Effector memory CD8-positive, alpha-beta T cell (primary cell): ENCODE data around the gene TP53TG5.

Experiments
- ATAC-seq: fragments of 150-1000 bp; cut with Tn5 transposase; replicated peaks from 2 replicates; pipeline ENCODE4 v1.10.0; 2021; ENCODE audit warnings: mild to moderate bottlenecking, moderate library complexity
- DNase-seq, 3 experiments: peaks; one replicate each; pipeline ENCODE4 v3.0.0; 2021
- H3K27ac Mint-ChIP-seq, 2 donors: one replicate each; pipeline ENCODE4 v1.8.0; 2022; ENCODE audit warnings: mild to moderate bottlenecking in 2 of 2, mixed read lengths in 2 of 2, moderate library complexity in 2 of 2
- H3K27me3 Mint-ChIP-seq, 2 donors: one replicate each; pipeline ENCODE4 v1.8.0; 2022; ENCODE audit warnings: mixed read lengths in 2 of 2
- H3K36me3 Mint-ChIP-seq: one replicate; pipeline ENCODE4 v1.8.0; 2022; ENCODE audit warnings: mild to moderate bottlenecking, moderate library complexity, mixed read lengths; ENCODE audit not compliant: insufficient read depth
- H3K4me1 Mint-ChIP-seq, 2 donors: one replicate each; pipeline ENCODE4 v1.8.0; 2022; ENCODE audit warnings: low read depth in 2 of 2, mixed read lengths in 2 of 2
- H3K4me3 Mint-ChIP-seq, 2 donors: one replicate each; pipeline ENCODE4 v1.8.0; 2022; ENCODE audit warnings: mild to moderate bottlenecking in 2 of 2, mixed read lengths in 2 of 2, moderate library complexity in 2 of 2
- H3K9me3 Mint-ChIP-seq, 2 donors: one replicate each; pipeline ENCODE4 v1.8.0; 2022; ENCODE audit warnings: mixed read lengths in 2 of 2

Gene TP53TG5

DNA sequence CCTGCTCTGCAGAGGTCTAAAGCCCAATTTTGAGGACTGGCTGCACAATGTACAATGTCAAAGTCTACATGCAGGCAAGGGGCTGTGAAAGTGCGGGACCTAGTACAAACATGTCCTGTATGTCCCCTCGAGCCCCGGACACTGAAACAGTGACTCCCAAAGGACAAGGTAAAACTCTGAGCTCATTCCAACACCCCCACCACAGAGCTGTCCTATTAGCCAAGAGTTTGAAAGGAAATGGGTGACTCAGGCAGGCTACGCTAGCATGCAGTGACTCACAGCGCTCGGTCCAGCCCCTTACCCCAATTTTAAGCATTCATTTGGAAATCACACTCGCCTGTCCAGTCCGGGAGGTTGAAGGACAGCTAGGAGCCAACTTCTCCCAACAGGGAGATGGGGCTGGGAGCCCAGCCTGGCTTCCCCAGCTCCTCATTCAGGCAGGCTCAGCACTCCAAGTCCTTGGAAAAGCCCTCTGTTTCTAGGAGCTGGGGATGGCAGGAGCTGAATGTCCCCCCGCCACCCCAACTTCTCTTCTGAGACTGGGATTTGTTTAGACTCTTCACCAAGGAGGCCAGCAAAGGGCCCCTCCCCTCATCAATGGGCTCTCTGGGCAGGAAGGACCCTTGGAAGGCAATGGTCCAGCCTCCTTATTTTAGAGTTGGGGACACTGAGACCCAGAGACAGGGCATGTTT lies 33.8 kb downstream of the TP53TG5 start:
- Mint-ChIP-seq H3K4me3 (no peak overlapping the region), H3K27me3 (no peaks in the 10 kb centered on the region), H3K9me3 (no peaks in the 10 kb centered on the region), H3K36me3 (no peaks in the 10 kb centered on the region), H3K4me1 (peaks cover 8 to 17% of the 10 kb centered on the region in 2 donors), H3K27ac (peak overlapping the region in 1 of 2 donors; percentile 29)
- DNase-seq (no peak), ATAC-seq (no peak)

DNA sequence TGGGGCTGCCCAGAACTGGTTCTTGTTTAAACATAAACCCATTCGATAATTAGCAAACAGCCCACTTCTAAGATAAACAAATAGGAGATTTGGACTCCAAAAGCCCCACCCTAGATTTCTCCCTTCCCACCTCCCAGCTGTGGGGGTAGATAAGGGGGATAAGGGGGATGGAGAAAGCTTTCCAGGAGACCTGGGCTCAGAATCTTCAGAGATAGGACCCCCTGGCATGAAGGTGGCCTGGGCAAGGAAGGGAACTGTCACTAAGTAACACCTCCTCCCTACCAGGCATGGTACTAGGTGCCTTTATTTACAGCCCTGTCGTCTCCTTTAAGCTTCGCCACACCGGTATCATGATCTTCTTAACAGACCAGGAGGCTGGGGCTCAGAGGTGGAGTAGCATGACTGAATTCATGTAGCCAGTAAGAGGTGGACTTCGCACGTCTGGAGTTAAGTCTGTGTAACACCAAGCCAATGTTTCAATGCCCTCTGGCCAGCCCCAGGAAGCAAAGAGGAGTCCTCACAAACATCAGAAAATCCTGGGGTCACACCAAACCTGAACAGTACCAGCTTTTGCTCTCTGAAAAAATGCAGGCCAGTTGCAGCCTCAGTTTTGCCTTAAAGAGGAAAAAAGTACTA lies 34.5 kb downstream of the TP53TG5 start:
- no peak for ATAC-seq
- Mint-ChIP-seq H3K9me3 (no peaks in the 10 kb centered on the region), H3K36me3 (no peaks in the 10 kb centered on the region), H3K27ac (peak overlapping the region in 1 of 2 donors; percentile 29), H3K27me3 (no peaks in the 10 kb centered on the region), H3K4me3 (no peak overlapping the region), H3K4me1 (peaks cover 8 to 17% of the 10 kb centered on the region in 2 donors)
- DNase-seq = no peak

DNA sequence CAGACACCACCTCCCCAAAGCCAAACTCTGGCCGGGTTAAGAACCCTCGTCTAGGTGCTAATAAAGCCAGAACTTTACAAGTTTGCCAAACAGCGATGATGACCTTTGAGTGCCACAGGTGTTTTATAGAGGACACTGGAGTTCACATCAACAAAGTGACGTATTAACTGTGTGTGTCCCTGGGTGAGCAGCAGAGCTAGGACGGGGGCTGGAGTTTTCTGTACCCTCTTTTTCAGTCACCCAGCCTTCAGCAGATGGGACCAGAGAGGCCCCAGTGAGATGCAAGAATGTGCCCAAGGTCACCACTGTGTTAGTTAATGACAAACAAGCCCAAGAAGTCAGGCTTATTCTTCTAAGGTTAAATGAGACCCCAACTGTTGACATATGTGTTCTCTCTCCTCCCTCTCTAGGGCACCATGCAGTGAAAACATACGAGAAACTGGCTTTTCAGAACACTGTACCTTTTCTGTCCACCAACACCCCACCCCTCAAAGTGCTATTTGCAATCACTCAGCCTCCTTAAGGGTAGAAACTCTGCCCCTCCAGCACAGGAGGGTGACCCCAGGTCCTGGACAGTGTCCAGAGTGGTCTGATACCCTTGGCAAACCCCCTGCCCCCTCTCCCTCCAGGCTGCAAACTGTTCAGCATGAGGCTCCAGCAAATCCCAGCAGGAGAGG lies 35.1 kb downstream of the TP53TG5 start:
- ATAC-seq (no peak), DNase-seq (no peak)
- Mint-ChIP-seq H3K27me3 (no peaks in the 10 kb centered on the region), H3K27ac (no peak overlapping the region), H3K4me3 (no peak overlapping the region), H3K36me3 (no peaks in the 10 kb centered on the region), H3K4me1 (peaks cover 4 to 15% of the 10 kb centered on the region in 2 donors), H3K9me3 (no peaks in the 10 kb centered on the region)

DNA sequence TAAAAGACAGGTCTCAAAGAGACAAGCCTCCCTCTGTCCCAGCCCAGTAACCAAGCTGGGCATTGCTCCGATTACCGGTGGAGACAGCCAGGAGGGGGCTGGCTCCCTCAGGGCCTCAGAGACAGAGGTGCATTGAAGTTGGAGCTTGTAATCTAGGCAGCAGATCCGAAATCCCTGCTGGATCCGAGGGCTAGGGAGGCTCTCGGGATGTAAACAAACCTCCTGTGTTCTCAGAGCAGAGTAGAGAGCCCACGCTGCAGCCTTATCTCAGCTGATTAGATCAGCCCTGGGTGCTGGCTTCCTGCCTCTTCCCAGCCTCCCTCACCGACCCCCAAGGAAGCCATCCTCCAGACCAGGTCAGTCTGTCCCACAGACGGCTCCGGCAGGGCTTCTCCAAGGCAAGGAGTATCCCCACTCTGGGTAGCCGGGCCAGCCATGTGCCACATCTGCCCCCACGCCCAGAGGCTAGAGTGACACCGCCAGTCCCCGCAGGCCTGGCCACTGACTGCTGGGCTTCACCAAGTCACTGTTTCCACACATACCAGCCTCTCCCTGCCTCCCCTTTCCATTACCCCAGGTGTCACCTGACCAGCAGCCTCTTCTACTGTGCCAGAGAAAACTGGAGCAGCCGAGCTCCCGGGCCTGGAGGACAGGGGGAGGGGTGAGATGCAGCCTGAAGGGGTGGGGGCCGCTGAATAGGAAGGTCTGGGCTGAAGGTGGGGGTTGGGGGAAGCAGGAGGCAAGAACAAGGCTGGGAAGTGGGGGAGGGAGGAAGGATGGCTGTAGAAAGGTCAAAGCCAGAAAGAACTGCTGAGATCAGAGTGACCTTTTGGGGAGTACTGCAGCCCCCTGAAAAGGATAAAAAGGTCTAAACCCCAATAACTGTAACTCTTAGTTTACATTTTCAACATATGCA lies 35.9 kb downstream of the TP53TG5 start:
- Mint-ChIP-seq H3K4me1 (peaks cover 0 to 9% of the 10 kb centered on the region in 2 donors), H3K27me3 (no peaks in the 10 kb centered on the region), H3K9me3 (no peaks in the 10 kb centered on the region), H3K4me3 (no peak overlapping the region), H3K27ac (no peak overlapping the region), H3K36me3 (no peaks in the 10 kb centered on the region)
- no peak for ATAC-seq
- DNase-seq = no peak

DNA sequence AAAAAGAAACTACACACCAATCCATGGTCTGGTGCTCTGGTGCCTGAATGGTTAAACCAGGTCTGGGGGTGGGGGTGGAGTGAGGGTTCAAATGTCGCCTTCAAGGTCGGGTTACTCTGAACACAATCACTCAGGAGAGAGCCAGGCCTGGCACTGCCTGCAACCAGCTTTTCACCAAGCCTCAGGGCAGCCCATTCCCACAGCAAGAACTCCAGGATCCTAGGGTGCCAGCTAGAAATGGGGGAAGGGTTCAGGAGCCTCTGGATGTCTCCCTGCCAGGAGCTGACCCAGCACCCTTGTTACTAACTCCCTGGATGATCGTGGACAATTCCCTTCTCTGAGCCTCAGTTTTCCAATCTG lies 36.6 kb downstream of the TP53TG5 start:
- ATAC-seq = no peak

DNA sequence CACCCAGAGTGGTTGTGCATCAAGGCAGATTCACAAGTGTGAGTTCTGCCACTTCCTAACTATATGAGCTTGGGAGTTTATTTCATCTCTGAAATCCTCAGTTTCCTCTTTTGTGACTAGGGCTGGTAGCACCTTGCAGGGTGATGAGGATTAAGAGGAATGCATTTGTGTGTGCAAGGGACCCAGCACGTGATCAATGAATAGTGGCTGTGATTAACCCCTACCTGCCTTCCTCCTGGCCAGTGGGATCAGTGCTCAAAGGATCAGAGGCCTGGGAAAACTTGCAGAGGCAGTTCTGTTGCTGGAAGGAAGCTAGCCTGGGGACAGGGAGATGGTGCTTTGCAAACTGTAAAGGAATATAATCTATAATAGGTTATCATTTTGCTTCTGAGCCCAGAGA lies 37.2 kb downstream of the TP53TG5 start:
- Mint-ChIP-seq H3K9me3 (no peaks in the 10 kb centered on the region), H3K36me3 (no peaks in the 10 kb centered on the region), H3K4me3 (no peak overlapping the region), H3K4me1 (peaks cover 0 to 3% of the 10 kb centered on the region in 2 donors), H3K27ac (peak overlapping the region in 1 of 2 donors; percentile 44), H3K27me3 (no peaks in the 10 kb centered on the region)
- DNase-seq = no peak
- no peak for ATAC-seq

More for the DNA sequence above, 36.6 kb downstream of the TP53TG5 start:
- no peaks in the 10 kb centered on the region for H3K27me3 Mint-ChIP-seq
- H3K27ac Mint-ChIP-seq = no peak overlapping the region
- peaks cover 0 to 5% of the 10 kb centered on the region in 2 donors for H3K4me1 Mint-ChIP-seq
- no peak for DNase-seq
- H3K9me3 Mint-ChIP-seq = no peaks in the 10 kb centered on the region
- H3K4me3 Mint-ChIP-seq = no peak overlapping the region
- no peaks in the 10 kb centered on the region for H3K36me3 Mint-ChIP-seq

DNA sequence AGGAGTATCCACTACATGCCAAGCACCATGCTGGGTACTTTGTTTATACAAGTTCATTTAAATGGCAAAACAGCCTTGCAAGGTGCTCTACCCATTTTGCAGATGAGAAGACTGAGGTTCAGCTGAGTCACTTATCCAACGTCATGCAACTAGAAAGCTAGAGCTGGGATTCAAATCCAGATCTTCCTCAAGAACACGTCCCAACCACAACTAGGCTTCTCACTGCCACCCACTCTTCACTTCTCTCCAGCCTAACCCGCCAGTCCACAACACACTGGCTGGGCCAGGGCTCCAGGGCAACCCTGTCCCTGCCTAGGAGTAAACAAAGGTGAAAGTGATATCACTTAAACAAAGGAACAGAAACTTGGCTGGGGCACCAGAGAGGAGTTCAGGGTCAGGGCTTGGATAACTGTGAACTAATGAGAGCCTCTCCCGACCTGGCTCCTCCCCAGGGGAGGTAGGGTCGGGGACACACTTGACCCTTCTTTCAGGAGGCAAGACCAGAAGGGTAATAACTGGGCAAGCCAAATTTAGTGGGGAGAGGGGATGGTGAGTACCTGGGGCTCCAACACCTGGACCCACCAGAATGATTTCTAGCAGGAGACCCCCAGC lies 37.8 kb downstream of the TP53TG5 start:
- no peaks in the 10 kb centered on the region for H3K4me1 Mint-ChIP-seq
- H3K9me3 Mint-ChIP-seq = no peaks in the 10 kb centered on the region
- H3K27ac Mint-ChIP-seq = peak overlapping the region in 1 of 2 donors; percentile 44
- H3K4me3 Mint-ChIP-seq = no peak overlapping the region
- ATAC-seq (no peak), DNase-seq (no peak)
- H3K36me3 Mint-ChIP-seq = no peaks in the 10 kb centered on the region
- H3K27me3 Mint-ChIP-seq = no peaks in the 10 kb centered on the region

DNA sequence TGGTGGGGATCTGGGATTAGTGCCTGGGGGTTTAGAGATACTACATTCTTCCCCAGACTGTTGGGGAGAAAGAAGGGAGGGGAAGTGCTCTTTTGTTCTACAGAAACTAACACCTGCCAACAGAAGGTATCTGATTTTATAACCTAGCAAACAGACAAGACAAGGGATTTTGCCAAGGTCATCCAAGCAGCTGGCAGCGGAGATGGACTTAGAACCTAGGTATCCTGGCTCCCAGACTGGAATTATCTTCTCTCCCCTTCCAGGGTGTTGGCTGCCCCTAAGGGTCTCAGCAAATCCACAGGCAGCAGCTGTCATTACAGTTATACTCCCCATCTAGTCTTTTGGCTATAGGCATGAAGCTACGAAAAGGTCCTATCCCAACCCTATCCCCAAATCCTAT lies 38.3 kb downstream of the TP53TG5 start:
- H3K4me1 Mint-ChIP-seq = no peaks in the 10 kb centered on the region
- no peaks in the 10 kb centered on the region for H3K9me3 Mint-ChIP-seq
- no peak for ATAC-seq
- H3K27me3 Mint-ChIP-seq = no peaks in the 10 kb centered on the region
- DNase-seq = no peak
- H3K4me3 Mint-ChIP-seq = no peak overlapping the region
- no peak overlapping the region for H3K27ac Mint-ChIP-seq
- no peaks in the 10 kb centered on the region for H3K36me3 Mint-ChIP-seq

DNA sequence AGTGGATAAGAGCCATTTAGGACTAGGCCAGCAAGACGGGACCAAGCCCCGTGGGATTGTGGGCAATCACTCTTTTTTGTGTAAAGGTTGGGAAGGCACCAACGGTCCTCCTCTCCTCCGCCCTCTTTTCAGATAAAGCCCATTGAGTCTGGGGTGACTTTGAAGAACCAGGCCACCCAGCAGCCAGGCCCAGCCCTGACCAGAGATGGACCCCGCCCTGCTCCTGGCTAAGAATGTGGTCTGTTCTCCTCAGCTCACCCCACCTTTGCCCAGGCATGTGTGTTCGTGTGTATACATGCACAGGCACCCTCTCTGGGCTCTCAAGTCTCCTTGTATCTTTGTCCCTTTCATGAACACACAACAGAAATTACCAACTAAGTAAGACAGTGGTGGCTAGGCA lies 39.0 kb downstream of the TP53TG5 start:
- ATAC-seq (no peak), DNase-seq (no peak)
- Mint-ChIP-seq H3K27me3 (no peaks in the 10 kb centered on the region), H3K4me1 (no peaks in the 10 kb centered on the region), H3K4me3 (no peak overlapping the region), H3K36me3 (peaks cover under 1% of the 10 kb centered on the region), H3K9me3 (no peaks in the 10 kb centered on the region), H3K27ac (no peak overlapping the region)

DNA sequence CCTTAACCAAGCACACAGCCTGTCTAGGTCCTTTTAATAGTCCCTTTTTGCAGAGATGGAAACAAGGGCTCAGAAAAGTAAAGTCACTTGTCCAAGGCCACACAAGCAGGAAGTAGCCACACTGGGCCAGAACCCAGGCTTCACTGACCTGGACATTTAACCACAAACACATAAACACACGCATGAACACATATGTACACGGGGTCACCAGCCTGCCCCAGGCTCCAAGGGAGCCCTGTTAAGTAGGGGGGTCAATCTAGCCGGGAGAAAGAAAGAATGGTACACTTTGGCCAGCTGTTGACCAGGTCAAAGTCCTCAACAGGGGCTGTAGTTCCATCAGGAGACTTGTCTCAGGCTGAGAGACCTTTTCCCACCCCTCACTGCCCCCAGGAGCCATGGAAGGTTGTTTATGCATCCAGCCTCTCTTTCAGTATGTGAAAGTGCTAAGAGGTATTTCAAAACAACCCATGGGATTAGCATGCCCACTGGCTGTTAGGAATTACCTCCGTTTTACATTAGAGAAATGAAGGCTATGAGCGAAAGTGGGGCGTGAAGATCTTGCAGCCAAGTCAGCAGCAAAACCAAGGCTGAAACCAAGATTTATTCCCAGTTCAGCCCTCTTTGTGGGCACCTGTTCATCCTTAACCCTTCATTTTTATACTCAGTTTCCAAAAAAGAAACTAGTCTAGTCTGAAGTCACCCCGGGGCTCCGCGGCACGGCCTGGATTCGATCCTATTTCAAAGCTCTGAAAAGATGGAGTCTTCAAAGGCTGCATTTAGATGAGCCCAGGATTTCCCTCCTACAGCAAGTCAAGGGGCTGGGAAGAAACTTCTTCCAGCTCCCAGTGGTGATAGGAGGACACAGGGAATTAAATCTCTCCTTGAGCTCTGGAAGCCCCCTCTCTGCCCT lies 39.7 kb downstream of the TP53TG5 start:
- no peak overlapping the region for H3K27ac Mint-ChIP-seq
- H3K4me1 Mint-ChIP-seq = no peaks in the 10 kb centered on the region
- DNase-seq (no peak), ATAC-seq (no peak)
- H3K9me3 Mint-ChIP-seq = no peaks in the 10 kb centered on the region
- H3K36me3 Mint-ChIP-seq = peaks cover 3% of the 10 kb centered on the region
- no peaks in the 10 kb centered on the region for H3K27me3 Mint-ChIP-seq
- no peak overlapping the region for H3K4me3 Mint-ChIP-seq

DNA sequence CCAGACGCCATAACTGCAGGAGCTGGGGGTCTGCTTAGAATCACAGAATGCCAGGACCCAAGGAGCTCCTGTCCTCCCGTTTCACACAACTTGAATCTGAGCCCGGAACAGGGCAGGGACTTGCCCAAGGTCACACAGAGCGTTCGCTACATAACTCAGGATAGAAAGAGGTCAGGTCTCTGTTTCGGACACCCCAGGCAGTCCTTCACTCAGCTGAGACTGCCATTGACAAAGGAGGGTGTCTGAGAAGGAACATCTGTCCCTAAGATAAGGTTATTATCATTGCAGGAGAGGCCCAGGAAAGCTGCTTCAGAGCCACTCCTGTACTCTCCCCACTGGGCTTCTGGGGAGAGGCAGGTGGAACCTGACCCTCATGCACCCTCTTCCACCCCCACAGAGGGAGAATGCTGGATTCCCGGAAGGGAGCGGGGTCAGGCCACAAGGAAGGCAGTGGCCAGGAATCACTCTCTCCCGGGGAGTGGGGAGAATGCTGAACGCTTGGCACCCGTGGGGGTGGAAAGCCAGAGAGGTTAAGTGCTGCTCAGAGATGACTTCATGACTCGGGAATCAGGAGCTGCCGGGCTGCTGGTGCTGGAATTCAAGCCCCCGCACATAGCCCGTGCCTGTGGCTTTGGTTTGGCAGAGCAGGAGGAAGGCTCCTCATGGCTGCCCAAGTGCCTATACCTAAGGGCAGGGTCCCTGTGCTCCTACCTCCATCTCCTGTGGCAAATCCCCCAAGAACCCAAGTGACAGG lies 40.6 kb downstream of the TP53TG5 start:
- DNase-seq (no peak), ATAC-seq (no peak)
- no peak overlapping the region for H3K4me3 Mint-ChIP-seq
- peaks cover 3% of the 10 kb centered on the region for H3K36me3 Mint-ChIP-seq
- H3K4me1 Mint-ChIP-seq = no peaks in the 10 kb centered on the region
- H3K27me3 Mint-ChIP-seq = no peaks in the 10 kb centered on the region
- H3K9me3 Mint-ChIP-seq = no peaks in the 10 kb centered on the region
- peak overlapping the region; percentile 3 to 41 for H3K27ac Mint-ChIP-seq
